ENCODE data around the gene CD300A. TPM values are rescaled to one million over a fixed set of nuclear protein-coding genes. Genes with fewer than 3 reads are reported as not detected.

CD300A gene
- total RNA-seq, 1 donor from 2014 or later: not detected

DNA sequence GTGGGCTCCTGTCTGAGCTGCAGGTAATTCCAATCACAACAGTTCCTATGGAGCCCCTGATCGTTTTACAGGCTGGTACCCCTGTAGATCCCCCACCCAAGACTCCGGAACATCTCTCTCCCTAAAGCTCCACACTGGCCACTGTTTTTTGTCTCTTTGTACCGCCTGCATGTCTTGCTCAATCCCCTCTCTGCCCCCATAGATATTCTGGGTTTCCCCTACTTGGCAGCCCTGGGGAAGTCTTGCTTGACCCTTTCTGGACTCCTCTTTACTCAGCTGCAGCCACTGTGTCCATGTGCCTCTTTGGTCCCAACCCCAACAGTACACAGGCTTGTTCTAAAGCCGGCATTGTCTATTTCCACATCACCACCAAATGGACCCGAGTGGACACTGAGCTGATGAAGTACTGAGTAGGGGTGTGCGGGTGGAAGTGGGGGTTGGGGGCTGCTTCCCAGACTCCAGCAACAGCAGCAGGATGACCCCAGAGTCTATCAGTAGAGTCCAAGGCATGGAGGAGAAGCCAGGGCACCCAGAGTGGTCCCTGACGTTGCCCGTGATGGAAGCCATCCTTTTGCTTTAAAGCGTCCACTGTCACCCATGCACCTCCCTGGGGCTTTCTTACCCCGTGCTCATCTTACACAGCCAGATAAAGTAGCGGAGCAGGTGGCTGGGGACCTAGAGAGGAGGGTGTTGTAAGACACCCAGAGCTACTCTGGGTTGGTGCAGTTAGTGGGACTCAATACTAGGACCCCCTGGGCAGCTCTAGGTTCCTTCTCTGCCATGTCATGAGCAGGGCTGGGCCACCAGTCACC lies 58.4 kb downstream of the CD300A start:
- TF ChIP-seq, protein P1, sequence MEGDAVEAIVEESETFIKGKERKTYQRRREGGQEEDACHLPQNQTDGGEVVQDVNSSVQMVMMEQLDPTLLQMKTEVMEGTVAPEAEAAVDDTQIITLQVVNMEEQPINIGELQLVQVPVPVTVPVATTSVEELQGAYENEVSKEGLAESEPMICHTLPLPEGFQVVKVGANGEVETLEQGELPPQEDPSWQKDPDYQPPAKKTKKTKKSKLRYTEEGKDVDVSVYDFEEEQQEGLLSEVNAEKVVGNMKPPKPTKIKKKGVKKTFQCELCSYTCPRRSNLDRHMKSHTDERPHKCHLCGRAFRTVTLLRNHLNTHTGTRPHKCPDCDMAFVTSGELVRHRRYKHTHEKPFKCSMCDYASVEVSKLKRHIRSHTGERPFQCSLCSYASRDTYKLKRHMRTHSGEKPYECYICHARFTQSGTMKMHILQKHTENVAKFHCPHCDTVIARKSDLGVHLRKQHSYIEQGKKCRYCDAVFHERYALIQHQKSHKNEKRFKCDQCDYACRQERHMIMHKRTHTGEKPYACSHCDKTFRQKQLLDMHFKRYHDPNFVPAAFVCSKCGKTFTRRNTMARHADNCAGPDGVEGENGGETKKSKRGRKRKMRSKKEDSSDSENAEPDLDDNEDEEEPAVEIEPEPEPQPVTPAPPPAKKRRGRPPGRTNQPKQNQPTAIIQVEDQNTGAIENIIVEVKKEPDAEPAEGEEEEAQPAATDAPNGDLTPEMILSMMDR (IDR thresholded peaks at IDR 0.05): no peak
- no peak overlapping the region for H3K4me3 Mint-ChIP-seq (ENCODE audit: unreplicated experiment)
- H3K9me3 Mint-ChIP-seq (ENCODE audit: low read depth): peaks cover 6% of the 10 kb centered on the region
- no peaks in the 10 kb centered on the region for H3K36me3 Mint-ChIP-seq (ENCODE audit: low read depth)
- H3K27me3 Mint-ChIP-seq (ENCODE audit: low read depth): peaks cover 41% of the 10 kb centered on the region
- H3K27ac Mint-ChIP-seq (ENCODE audit: unreplicated experiment): no peak overlapping the region
- peak; percentile 35 for DNase-seq (ENCODE audit: low spot score)
- H3K4me1 Mint-ChIP-seq (ENCODE audit: low read depth): no peaks in the 10 kb centered on the region

DNA sequence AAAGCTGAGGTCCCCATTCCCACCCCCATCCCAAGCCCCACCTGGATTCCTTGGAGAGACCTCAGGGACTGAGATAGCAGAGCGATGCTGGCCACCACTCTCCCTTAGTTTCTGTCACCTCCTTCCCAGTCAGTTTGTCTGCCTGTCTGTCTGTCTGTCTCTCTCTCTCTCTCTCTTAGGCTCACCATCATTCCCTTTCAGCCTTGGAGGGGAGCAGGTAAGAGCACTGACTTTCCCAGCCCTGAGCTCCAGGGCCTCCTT lies 59.0 kb downstream of the CD300A start:
- no peak overlapping the region for H3K4me3 Mint-ChIP-seq (ENCODE audit: unreplicated experiment)
- no peaks in the 10 kb centered on the region for H3K4me1 Mint-ChIP-seq (ENCODE audit: low read depth)
- H3K9me3 Mint-ChIP-seq (ENCODE audit: low read depth): peaks cover 6% of the 10 kb centered on the region
- H3K36me3 Mint-ChIP-seq (ENCODE audit: low read depth): no peaks in the 10 kb centered on the region
- TF ChIP-seq, protein P1 (IDR thresholded peaks at IDR 0.05): no peak
- no peak for DNase-seq (ENCODE audit: low spot score)
- H3K27ac Mint-ChIP-seq (ENCODE audit: unreplicated experiment): no peak overlapping the region
- peaks cover 44% of the 10 kb centered on the region for H3K27me3 Mint-ChIP-seq (ENCODE audit: low read depth)

DNA sequence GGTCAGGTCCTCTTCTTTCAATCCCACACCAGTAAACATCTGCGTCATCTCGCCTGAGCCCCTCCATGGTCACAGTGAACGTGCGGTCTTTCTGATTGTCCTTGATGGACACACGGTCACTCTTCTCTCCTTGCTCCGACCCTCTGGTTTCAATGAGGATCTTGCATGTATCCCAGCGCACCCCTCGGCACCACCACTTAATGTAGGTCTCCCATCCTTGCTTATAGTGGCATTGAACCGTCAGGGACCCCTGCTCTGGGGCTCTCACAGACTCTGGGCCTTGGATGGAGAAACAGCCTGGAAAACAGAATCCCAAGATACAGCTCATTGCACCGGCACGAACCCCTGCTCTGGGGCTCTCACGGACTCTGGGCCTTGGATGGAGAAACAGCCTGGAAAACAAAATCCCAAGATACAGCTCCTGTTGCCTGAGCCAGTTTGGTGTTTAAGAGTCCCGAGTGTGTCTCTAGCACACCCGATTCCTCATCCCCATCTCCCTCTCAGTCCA lies 59.4 kb downstream of the CD300A start:
- DNase-seq (ENCODE audit: low spot score): peak; percentile 40
- peaks cover 46% of the 10 kb centered on the region for H3K27me3 Mint-ChIP-seq (ENCODE audit: low read depth)
- H3K27ac Mint-ChIP-seq (ENCODE audit: unreplicated experiment): no peak overlapping the region
- H3K9me3 Mint-ChIP-seq (ENCODE audit: low read depth): peaks cover 5% of the 10 kb centered on the region
- no peaks in the 10 kb centered on the region for H3K4me1 Mint-ChIP-seq (ENCODE audit: low read depth)
- no peak overlapping the region for H3K4me3 Mint-ChIP-seq (ENCODE audit: unreplicated experiment)
- H3K36me3 Mint-ChIP-seq (ENCODE audit: low read depth): no peaks in the 10 kb centered on the region
- TF ChIP-seq, protein P1 (IDR thresholded peaks at IDR 0.05): no peak

DNA sequence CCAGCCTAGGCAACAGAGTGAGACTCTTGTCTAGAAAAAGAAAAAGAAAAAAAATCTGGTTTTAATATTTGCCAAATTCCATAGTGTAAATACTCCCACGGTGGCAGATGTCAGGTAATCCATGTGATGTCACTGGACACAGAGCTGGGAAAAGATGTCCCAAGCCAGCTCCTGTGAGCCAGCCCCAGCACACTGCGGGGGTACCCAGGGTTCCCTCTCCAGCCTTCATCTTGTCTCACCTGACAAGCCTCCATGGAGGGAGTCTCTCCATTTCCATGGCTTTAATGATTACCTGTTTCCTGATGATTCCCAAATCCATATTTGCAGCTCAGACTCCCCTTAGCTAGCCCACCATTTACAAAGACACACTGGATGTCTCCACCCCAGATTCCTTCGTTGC lies 60.2 kb downstream of the CD300A start:
- no peak overlapping the region for H3K27ac Mint-ChIP-seq (ENCODE audit: unreplicated experiment)
- TF ChIP-seq, protein P1 (IDR thresholded peaks at IDR 0.05): no peak
- H3K36me3 Mint-ChIP-seq (ENCODE audit: low read depth): no peaks in the 10 kb centered on the region
- H3K9me3 Mint-ChIP-seq (ENCODE audit: low read depth): peaks cover 3% of the 10 kb centered on the region
- H3K4me3 Mint-ChIP-seq (ENCODE audit: unreplicated experiment): no peak overlapping the region
- DNase-seq (ENCODE audit: low spot score): peak; percentile 32
- peaks cover 44% of the 10 kb centered on the region for H3K27me3 Mint-ChIP-seq (ENCODE audit: low read depth)
- no peaks in the 10 kb centered on the region for H3K4me1 Mint-ChIP-seq (ENCODE audit: low read depth)

DNA sequence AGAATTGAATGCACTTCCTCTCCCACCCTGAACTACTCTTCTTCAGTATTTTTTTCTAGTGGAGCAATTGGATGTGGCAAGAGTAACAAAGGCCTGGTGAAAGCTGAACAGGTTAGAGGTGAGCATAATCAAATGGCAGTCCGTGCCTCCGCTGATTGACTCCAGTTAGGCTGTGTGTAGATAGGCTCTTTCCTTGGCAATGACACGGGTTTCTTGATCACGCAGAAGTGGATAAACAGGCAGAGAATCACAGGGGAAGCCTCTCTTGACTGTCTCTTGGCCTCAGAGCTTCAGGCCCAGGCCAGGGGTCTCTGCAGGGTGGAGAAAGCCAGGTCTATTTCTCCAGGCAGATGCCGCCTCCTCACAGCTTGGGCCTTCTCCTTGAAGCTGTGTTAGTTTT lies 60.6 kb downstream of the CD300A start:
- TF ChIP-seq, protein P1 (IDR thresholded peaks at IDR 0.05): no peak
- no peaks in the 10 kb centered on the region for H3K4me1 Mint-ChIP-seq (ENCODE audit: low read depth)
- no peak overlapping the region for H3K27ac Mint-ChIP-seq (ENCODE audit: unreplicated experiment)
- H3K9me3 Mint-ChIP-seq (ENCODE audit: low read depth): peaks cover 3% of the 10 kb centered on the region
- H3K27me3 Mint-ChIP-seq (ENCODE audit: low read depth): peaks cover 44% of the 10 kb centered on the region
- DNase-seq (ENCODE audit: low spot score): peak; percentile 18
- no peak overlapping the region for H3K4me3 Mint-ChIP-seq (ENCODE audit: unreplicated experiment)
- H3K36me3 Mint-ChIP-seq (ENCODE audit: low read depth): no peaks in the 10 kb centered on the region

Measured in chondrocyte (in vitro differentiated cells).